Astrocyte (in vitro differentiated cells and primary cell): ENCODE data around the gene LINGO3. TPM values are rescaled to one million over a fixed set of nuclear protein-coding genes. Genes with fewer than 3 reads are reported as not detected.

Experiments
- DNase-seq: peaks from one replicate; pipeline ENCODE4 v3.0.0-alpha.2; 2010; ENCODE audit warnings: low read depth
- FAIRE-seq: peaks from 2 replicates; lab custom pipeline; 2011; peaks lifted over from hg19 to GRCh38; lab: Jason Lieb, UNC
- H2AFZ ChIP-seq: 2 replicates; pipeline ENCODE4 v1.6.0; 2012; ENCODE audit warnings: low read depth, low read length, inconsistent platforms
- H3K27ac ChIP-seq: 2 replicates; pipeline ENCODE4 v1.5.1; 2011; ENCODE audit warnings: low read depth, low read length, inconsistent platforms
- H3K27me3 ChIP-seq: 2 replicates; pipeline ENCODE4 v1.6.0; 2011; ENCODE audit warnings: low read length, inconsistent platforms; ENCODE audit not compliant: insufficient read depth
- H3K36me3 ChIP-seq: 2 replicates; pipeline ENCODE4 v1.5.1; 2011; ENCODE audit warnings: low read length, inconsistent platforms; ENCODE audit not compliant: insufficient read depth
- H3K4me1 ChIP-seq: 2 replicates; pipeline ENCODE4 v1.5.1; 2011; ENCODE audit warnings: low read length, inconsistent platforms; ENCODE audit not compliant: insufficient read depth
- H3K4me2 ChIP-seq: 2 replicates; pipeline ENCODE4 v1.6.0; 2012; ENCODE audit warnings: low read length, inconsistent platforms
- H3K4me3 ChIP-seq: 2 replicates; pipeline ENCODE4 v1.5.1; 2011; ENCODE audit warnings: low read depth, mild to moderate bottlenecking, low read length, inconsistent platforms; ENCODE audit not compliant: insufficient read depth
- H3K79me2 ChIP-seq: 2 replicates; pipeline ENCODE4 v1.6.0; 2012; ENCODE audit warnings: mild to moderate bottlenecking, low read length, inconsistent platforms; ENCODE audit not compliant: insufficient read depth
- H3K9ac ChIP-seq: 2 replicates; pipeline ENCODE4 v1.6.0; 2012; ENCODE audit warnings: mild to moderate bottlenecking, low read length, inconsistent platforms
- H3K9me3 ChIP-seq: 2 replicates; pipeline ENCODE4 v1.5.1; 2012; ENCODE audit warnings: low read depth, mild to moderate bottlenecking, low read length, inconsistent platforms; ENCODE audit not compliant: insufficient read depth
- H4K20me1 ChIP-seq: 2 replicates; pipeline ENCODE4 v1.6.0; 2012; ENCODE audit warnings: low read length, inconsistent platforms; ENCODE audit not compliant: insufficient read depth
- H3K27ac Mint-ChIP-seq: one replicate; pipeline ENCODE4 v1.8.0; 2021; ENCODE audit warnings: mild to moderate bottlenecking, mixed read lengths; ENCODE audit not compliant: unreplicated experiment
- H3K27me3 Mint-ChIP-seq: one replicate; pipeline ENCODE4 v1.8.0; 2021; ENCODE audit warnings: low read depth, mixed read lengths; ENCODE audit not compliant: unreplicated experiment
- H3K36me3 Mint-ChIP-seq: one replicate; pipeline ENCODE4 v1.8.0; 2021; ENCODE audit warnings: low read depth, mixed read lengths; ENCODE audit not compliant: unreplicated experiment
- H3K4me1 Mint-ChIP-seq: one replicate; pipeline ENCODE4 v1.8.0; 2021; ENCODE audit warnings: low read depth, mixed read lengths; ENCODE audit not compliant: unreplicated experiment
- H3K4me3 Mint-ChIP-seq: one replicate; pipeline ENCODE4 v1.8.0; 2021; ENCODE audit warnings: mild to moderate bottlenecking, moderate library complexity, mixed read lengths; ENCODE audit not compliant: unreplicated experiment
- H3K9me3 Mint-ChIP-seq: one replicate; pipeline ENCODE4 v1.8.0; 2021; ENCODE audit warnings: mild to moderate bottlenecking, mixed read lengths; ENCODE audit not compliant: unreplicated experiment
- EZH2 ChIP-seq: IDR thresholded peaks from 2 replicates; pipeline ENCODE4 v1.6.1; 2012; ENCODE audit warnings: mild to moderate bottlenecking, low read length, inconsistent platforms; ENCODE audit not compliant: insufficient read depth
- total RNA-seq: library from RNA; stranded (reverse); gene quantifications from 2 replicates; pipeline ENCODE4 v1.2.1, GENCODE V29; 2021
- TF ChIP-seq, protein P1 (sequence below): IDR thresholded peaks from 2 replicates; pipeline ENCODE4 v1.5.1; 2011; ENCODE audit warnings: low read depth, mild to moderate bottlenecking, inconsistent platforms, low read length, moderate library complexity; ENCODE audit not compliant: insufficient read depth

The LINGO3 gene
- total RNA-seq, 1 donor from 2014 or later = not detected

DNA sequence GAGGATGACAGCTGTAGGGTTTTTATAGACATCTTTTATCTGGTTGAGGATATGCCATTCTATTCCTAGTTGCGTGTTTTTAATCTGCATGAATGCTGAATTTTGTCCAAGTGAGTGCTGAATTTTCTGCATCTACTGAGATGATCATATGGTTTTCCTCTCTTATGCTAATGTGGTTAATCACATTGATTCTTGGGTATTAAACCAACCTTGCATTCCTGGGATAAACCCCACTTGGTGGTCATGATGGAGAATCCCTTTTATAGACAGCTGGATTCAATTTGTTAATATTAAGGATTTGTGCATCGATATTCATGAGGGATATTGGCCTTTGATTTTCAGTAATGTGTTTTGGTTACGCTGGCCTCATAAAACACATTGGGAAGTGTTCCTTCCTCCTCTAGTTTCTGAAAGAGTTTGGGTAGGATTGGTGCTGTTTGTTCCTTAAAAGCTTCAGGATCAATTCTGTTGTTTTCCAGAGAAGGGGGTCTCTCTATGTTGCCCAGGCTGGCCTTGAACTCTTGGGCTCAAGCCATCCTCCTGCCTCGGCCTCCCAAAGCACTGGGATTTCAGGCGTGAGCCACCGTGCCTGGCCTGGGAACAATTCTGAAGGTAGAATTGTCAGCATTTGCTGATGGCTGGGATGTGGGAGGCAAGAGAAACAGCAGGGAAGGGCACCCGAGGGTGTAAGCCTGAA, 7.3 kb upstream of the LINGO3 start:
- no peaks in the 10 kb centered on the region for H3K4me1 Mint-ChIP-seq
- H3K4me3 ChIP-seq = no peak overlapping the region
- DNase-seq (no peak), FAIRE-seq (no peak)
- H3K4me1 ChIP-seq = no peaks in the 10 kb centered on the region
- H3K4me3 Mint-ChIP-seq = no peak overlapping the region
- peaks cover 3% of the 10 kb centered on the region for H3K36me3 Mint-ChIP-seq
- TF ChIP-seq, protein P1, sequence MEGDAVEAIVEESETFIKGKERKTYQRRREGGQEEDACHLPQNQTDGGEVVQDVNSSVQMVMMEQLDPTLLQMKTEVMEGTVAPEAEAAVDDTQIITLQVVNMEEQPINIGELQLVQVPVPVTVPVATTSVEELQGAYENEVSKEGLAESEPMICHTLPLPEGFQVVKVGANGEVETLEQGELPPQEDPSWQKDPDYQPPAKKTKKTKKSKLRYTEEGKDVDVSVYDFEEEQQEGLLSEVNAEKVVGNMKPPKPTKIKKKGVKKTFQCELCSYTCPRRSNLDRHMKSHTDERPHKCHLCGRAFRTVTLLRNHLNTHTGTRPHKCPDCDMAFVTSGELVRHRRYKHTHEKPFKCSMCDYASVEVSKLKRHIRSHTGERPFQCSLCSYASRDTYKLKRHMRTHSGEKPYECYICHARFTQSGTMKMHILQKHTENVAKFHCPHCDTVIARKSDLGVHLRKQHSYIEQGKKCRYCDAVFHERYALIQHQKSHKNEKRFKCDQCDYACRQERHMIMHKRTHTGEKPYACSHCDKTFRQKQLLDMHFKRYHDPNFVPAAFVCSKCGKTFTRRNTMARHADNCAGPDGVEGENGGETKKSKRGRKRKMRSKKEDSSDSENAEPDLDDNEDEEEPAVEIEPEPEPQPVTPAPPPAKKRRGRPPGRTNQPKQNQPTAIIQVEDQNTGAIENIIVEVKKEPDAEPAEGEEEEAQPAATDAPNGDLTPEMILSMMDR = no peak
- TF ChIP-seq EZH2 = no peak
- H3K27ac ChIP-seq = no peak overlapping the region
- no peaks in the 10 kb centered on the region for H4K20me1 ChIP-seq
- no peak overlapping the region for H3K9ac ChIP-seq
- H3K9me3 ChIP-seq = peaks cover 7% of the 10 kb centered on the region
- no peaks in the 10 kb centered on the region for H3K36me3 ChIP-seq
- H3K9me3 Mint-ChIP-seq = peaks cover 7% of the 10 kb centered on the region
- no peak overlapping the region for H3K4me2 ChIP-seq
- peak overlapping the region; percentile 53 for H3K27ac Mint-ChIP-seq
- H3K79me2 ChIP-seq = no peaks in the 10 kb centered on the region
- H2AFZ ChIP-seq = no peak overlapping the region
- H3K27me3 ChIP-seq = no peaks in the 10 kb centered on the region
- H3K27me3 Mint-ChIP-seq = peaks cover 7% of the 10 kb centered on the region

DNA sequence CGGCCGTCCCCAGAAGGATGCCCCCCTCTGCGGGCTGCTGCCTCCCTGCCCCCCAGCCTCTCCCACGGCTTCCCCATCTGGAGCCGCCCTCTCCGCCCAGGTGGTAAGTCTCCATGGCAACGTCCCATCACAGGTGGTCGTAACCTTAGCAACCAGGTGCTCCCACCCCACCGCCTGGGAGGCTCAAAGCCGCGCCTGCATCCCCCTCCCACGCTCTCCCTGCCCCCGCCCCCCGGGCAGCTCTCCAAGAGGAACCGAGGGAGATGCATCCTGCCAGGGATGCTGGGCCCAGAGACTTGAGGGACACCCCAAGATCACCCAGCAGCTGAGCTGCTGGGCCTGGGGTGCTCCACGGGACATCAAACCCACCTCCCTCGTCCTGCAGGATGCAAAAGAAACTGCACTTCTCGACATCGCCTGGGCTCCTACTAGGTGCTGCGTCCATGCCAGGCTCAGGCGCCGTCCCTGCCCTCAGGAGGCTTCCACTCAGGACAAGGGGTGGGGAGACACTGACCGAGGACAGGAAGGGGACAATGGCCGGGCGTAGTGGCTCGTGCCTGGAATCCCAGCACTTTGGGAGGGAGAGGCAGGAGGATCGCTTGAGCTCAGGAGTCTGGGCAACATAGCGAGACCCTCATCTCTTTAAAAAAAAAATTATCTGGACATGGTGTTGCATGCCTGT, 5.0 kb upstream of the LINGO3 start:
- no peak for DNase-seq
- peaks cover 25% of the 10 kb centered on the region for H3K27me3 Mint-ChIP-seq
- Histone ChIP-seq H3K9ac (no peak overlapping the region), H3K36me3 (no peaks in the 10 kb centered on the region), H3K4me2 (no peak overlapping the region), H3K27me3 (no peaks in the 10 kb centered on the region), H3K79me2 (no peaks in the 10 kb centered on the region), H3K4me1 (peaks cover 10% of the 10 kb centered on the region), H3K9me3 (peaks cover 7% of the 10 kb centered on the region), H2AFZ (no peak overlapping the region), H3K4me3 (no peak overlapping the region), H4K20me1 (no peaks in the 10 kb centered on the region), H3K27ac (no peak overlapping the region)
- no peak for FAIRE-seq
- H3K36me3 Mint-ChIP-seq = peaks cover 3% of the 10 kb centered on the region
- H3K27ac Mint-ChIP-seq = no peak overlapping the region
- H3K4me3 Mint-ChIP-seq = no peak overlapping the region
- no peaks in the 10 kb centered on the region for H3K4me1 Mint-ChIP-seq
- peaks cover 13% of the 10 kb centered on the region for H3K9me3 Mint-ChIP-seq
- TF ChIP-seq EZH2 = no peak
- TF ChIP-seq, protein P1 = no peak

DNA sequence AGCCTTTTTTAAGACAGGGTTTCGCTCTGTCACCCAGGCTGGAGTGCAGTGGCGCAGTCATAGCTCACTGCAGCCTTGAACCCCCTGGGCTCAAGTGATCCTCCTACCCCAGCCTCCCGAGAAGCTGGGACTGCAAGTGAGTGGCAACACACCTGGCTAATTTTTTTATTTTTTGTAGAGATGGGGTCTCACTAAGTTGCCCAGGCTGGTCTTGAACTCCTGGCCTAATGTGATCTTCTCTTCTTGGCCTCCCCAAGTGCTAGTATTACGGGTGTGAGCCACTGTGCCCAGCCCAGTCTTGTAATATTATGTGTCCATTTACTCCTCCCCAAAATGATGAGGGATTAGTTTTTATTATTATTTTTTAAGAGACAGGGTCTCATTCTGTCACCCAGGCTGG, 3.1 kb upstream of the LINGO3 start:
- FAIRE-seq (no peak), DNase-seq (no peak)
- Histone ChIP-seq H3K9me3 (peaks cover 7% of the 10 kb centered on the region), H2AFZ (no peak overlapping the region), H3K4me2 (no peak overlapping the region), H3K9ac (no peak overlapping the region), H3K79me2 (no peaks in the 10 kb centered on the region), H3K27ac (no peak overlapping the region), H4K20me1 (no peaks in the 10 kb centered on the region), H3K27me3 (peaks cover 9% of the 10 kb centered on the region), H3K4me3 (no peak overlapping the region), H3K36me3 (no peaks in the 10 kb centered on the region), H3K4me1 (peaks cover 10% of the 10 kb centered on the region)
- Mint-ChIP-seq H3K4me1 (no peaks in the 10 kb centered on the region), H3K4me3 (no peak overlapping the region), H3K27me3 (peaks cover 32% of the 10 kb centered on the region), H3K27ac (no peak overlapping the region), H3K36me3 (peaks cover 3% of the 10 kb centered on the region), H3K9me3 (peaks cover 13% of the 10 kb centered on the region)
- TF ChIP-seq, protein P1 = no peak
- TF ChIP-seq EZH2 = no peak
